ENCODE results near the gene HCN3. TPM values are rescaled to one million over a fixed set of nuclear protein-coding genes. Genes with fewer than 3 reads are reported as not detected.

Gene HCN3
- total RNA-seq, 1 donor from 2014 or later: 0.40 TPM

DNA sequence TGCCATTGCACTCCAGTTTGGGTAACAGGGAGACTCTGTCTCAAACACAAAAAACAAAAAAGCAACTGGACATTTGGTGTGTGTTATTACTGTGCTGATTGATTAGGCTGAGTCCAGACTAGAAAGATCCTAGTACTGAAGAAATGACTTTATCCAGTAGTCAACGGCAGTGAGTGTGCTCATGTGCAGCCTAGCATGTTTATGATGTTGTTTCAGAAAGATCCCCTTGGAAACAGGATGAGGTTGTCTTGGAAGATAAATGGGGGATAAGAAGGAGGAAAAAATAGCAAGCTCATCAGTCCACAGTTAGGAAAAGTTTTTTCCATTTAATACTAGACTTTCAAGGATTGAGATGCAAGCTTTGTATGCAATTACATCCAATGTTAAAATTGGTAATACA is 57.7 kb downstream of the HCN3 start:
- no peak for DNase-seq (ENCODE audit: low read depth, low spot score)

Other genes starting within 250 kb of the HCN3 start
- gene DCST2, start 243.7 kb upstream of the HCN3 start, total RNA-seq: 0.07 TPM in 1 of 2 replicates, not detected in the other
- not detected in 2 replicates for gene DCST1, start 243.6 kb upstream of the HCN3 start, total RNA-seq
- gene ADAM15, start 226.1 kb upstream of the HCN3 start, total RNA-seq: 265 and 328 TPM in 2 replicates
- gene EFNA4, start 213.7 kb upstream of the HCN3 start, total RNA-seq: 6.5 and 10.9 TPM in 2 replicates
- 1.2 and 1.9 TPM in 2 replicates for gene EFNA3, start 198.6 kb upstream of the HCN3 start, total RNA-seq
- 53.3 and 57.0 TPM in 2 replicates for gene EFNA1, start 149.6 kb upstream of the HCN3 start, total RNA-seq
- gene SLC50A1, start 141.6 kb upstream of the HCN3 start, total RNA-seq: 24.1 and 40.8 TPM in 2 replicates
- gene DPM3, start 136.9 kb upstream of the HCN3 start, total RNA-seq: 29.2 and 31.1 TPM in 2 replicates
- gene KRTCAP2, start 104.2 kb upstream of the HCN3 start, total RNA-seq: 117 and 121 TPM in 2 replicates
- gene TRIM46, start 103.6 kb upstream of the HCN3 start, total RNA-seq: 4.1 and 4.9 TPM in 2 replicates
- 12.8 and 17.1 TPM in 2 replicates for gene THBS3, start 69.6 kb upstream of the HCN3 start, total RNA-seq
- gene MTX1, start 68.8 kb upstream of the HCN3 start, total RNA-seq: 45.1 and 54.2 TPM in 2 replicates
- 4.9 and 6.5 TPM in 2 replicates for gene ENTREP3, start 22.0 kb upstream of the HCN3 start, total RNA-seq
- 32.3 and 45.2 TPM in 2 replicates for gene SCAMP3, start 15.1 kb upstream of the HCN3 start, total RNA-seq
- gene CLK2, start 4.0 kb upstream of the HCN3 start, total RNA-seq: 19.8 and 28.7 TPM in 2 replicates
- gene PKLR, start 24.0 kb downstream of the HCN3 start, total RNA-seq: not detected in 2 replicates
- gene FDPS, start 31.4 kb downstream of the HCN3 start, total RNA-seq: 425 and 494 TPM in 2 replicates
- gene RUSC1, start 43.4 kb downstream of the HCN3 start, total RNA-seq: 10.8 and 21.2 TPM in 2 replicates